ENCODE results near the gene ARHGEF17. TPM values are rescaled to one million over a fixed set of nuclear protein-coding genes. Genes with fewer than 3 reads are reported as not detected.

Gene ARHGEF17
- total RNA-seq, 2 experiments from 2014 or later: 0.05 TPM

DNA sequence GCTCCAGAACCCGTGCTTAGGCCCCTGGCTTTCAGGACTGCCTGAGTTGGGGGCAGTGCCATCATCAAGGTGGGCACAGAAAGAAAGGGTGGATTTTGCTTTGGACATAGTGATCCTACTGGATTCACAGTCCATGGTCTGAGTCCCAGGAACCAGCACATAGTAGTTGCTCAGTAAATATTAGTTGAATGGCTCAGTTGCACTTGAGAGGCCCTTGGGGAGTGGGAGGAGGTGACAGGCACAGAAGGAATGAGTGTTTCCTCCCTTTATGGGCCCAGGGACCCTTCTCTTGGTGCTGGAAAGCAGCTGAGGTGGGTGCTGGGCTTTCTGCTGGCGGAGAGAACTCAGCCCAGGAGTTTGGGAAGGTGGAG lies 16.6 kb downstream of the ARHGEF17 start:
- Mint-ChIP-seq H3K9me3 (no peaks in the 10 kb centered on the region), H3K36me3 (ENCODE audit: low read depth) (no peaks in the 10 kb centered on the region), H3K4me3 (no peak overlapping the region), H3K4me1 (no peaks in the 10 kb centered on the region), H3K27me3 (no peaks in the 10 kb centered on the region), H3K27ac (no peak overlapping the region)
- no peak for DNase-seq
- ChIA-PET POLR2A (no interaction called here), CTCF (interaction anchor here (1.4 to 2.6 kb wide), 2 partner anchors 11 to 26 kb away, joined by 5 to 17 read pairs; no protein-coding TSS in a partner anchor)

DNA sequence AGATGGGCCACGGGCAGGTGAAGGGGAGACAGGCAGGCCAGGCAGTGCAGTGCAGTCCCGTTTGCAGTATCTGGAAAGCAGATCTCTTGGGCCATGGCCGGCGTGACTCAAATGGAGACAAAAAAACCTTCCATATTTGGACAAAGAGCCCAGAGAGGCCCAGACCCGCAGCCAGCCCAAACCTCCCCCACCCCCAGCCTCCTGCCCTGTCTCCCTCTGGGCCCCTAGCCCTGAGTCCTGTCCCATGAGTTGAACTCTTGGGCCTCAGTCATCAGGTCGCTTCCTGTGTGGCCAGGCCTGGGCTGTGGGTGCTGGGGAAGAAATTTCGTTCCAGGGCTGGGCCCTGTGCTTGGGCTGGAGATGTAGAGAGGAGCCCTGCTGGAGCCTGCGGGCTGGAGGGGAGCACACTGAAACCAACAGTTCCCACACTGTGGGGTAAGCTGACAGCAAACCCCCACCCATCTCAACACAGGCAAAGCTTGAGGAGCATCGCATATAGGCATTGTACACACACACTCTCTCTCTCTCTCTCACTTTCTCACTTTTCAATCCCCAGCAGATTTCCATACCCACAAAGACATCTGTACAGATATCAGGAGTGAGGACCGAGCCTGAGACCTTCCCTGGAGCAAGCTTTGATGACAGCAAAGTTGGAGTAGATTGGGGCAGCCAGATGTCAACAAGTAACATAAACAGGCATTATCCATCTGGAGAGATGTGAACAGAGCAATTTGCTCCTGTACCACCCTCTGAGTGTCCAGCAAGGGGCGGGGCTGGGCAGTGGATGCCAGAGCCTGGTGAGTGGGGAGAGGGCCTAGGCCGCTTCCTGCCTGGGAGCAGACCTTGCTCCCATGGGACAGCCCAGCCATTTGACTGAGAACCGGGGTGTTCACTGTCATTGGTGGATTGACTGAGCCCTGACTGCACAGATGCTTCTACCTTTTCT lies 17.2 kb downstream of the ARHGEF17 start:
- POLR2A ChIA-PET: no interaction called here
- no peak overlapping the region for H3K4me3 Mint-ChIP-seq

GRCh38 chr11:73326929-73327811 lies 19.1 kb downstream of the ARHGEF17 start:
- Mint-ChIP-seq H3K9me3 (no peaks in the 10 kb centered on the region), H3K27me3 (no peaks in the 10 kb centered on the region), H3K36me3 (ENCODE audit: low read depth) (no peaks in the 10 kb centered on the region), H3K27ac (no peak overlapping the region), H3K4me3 (no peak overlapping the region), H3K4me1 (no peaks in the 10 kb centered on the region)
- DNase-seq: no peak
- POLR2A ChIA-PET: no interaction called here
- CTCF ChIA-PET: interaction anchor here (1.0 to 2.6 kb wide), 5 partner anchors 8 to 36 kb away, joined by 4 to 17 read pairs (median 4); no protein-coding TSS in a partner anchor

More for the DNA sequence above, 17.2 kb downstream of the ARHGEF17 start:
- Mint-ChIP-seq H3K27ac (no peak overlapping the region), H3K27me3 (no peaks in the 10 kb centered on the region), H3K9me3 (no peaks in the 10 kb centered on the region), H3K4me1 (no peaks in the 10 kb centered on the region), H3K36me3 (ENCODE audit: low read depth) (no peaks in the 10 kb centered on the region)
- CTCF ChIA-PET: interaction anchor here (0.7 to 2.6 kb wide), 3 partner anchors 10 to 26 kb away, joined by 3 to 17 read pairs (median 5); no protein-coding TSS in a partner anchor
- no peak for DNase-seq

DNA sequence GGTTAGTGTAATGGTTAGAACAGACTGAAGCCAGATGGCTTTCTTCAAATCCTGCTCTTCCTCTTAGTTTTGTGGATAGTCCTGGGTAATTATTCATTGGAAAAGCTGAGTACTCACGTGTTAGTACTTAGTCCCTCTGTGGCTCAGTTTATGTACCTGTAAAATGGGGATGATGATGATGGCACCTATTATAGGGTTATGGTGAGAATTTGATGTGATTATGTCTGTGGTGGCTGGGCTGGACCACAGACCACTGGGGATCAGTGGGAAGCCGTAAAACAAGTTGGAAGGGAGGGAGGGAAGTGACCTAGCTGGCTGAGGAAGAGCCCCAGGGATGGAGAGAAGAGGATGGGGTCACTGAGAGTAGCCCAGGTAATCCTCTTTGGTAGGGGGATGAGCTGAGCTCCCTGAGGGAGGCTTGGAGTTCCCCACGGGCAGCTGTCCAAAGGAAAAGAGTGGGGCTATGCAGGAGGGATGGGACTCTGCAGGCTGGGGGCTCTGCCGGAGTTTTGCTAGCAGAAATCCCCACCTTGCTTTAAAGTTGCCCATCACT lies 19.8 kb downstream of the ARHGEF17 start:
- POLR2A ChIA-PET: no interaction called here
- H3K9me3 Mint-ChIP-seq: no peaks in the 10 kb centered on the region
- CTCF ChIA-PET: interaction anchor here (0.9 to 2.1 kb wide), 4 partner anchors 7 to 27 kb away, joined by 4 to 9 read pairs (median 4); no protein-coding TSS in a partner anchor

GRCh38 chr11:73330569-73331093 lies 22.6 kb downstream of the ARHGEF17 start:
- Mint-ChIP-seq H3K4me1 (no peaks in the 10 kb centered on the region), H3K27me3 (no peaks in the 10 kb centered on the region), H3K4me3 (no peak overlapping the region), H3K27ac (no peak overlapping the region), H3K9me3 (no peaks in the 10 kb centered on the region), H3K36me3 (ENCODE audit: low read depth) (no peaks in the 10 kb centered on the region)
- ChIA-PET CTCF (interaction anchor here (1.0 to 1.5 kb wide), 2 partner anchors 21 to 23 kb away, joined by 3 to 4 read pairs; no protein-coding TSS in a partner anchor), POLR2A (no interaction called here)
- DNase-seq: no peak

More for the DNA sequence above, 19.8 kb downstream of the ARHGEF17 start:
- Mint-ChIP-seq H3K36me3 (ENCODE audit: low read depth) (no peaks in the 10 kb centered on the region), H3K27ac (no peak overlapping the region), H3K4me3 (no peak overlapping the region), H3K4me1 (no peaks in the 10 kb centered on the region), H3K27me3 (no peaks in the 10 kb centered on the region)
- no peak for DNase-seq

- Mint-ChIP-seq H3K9me3 (no peaks in the 10 kb centered on the region), H3K36me3 (ENCODE audit: low read depth) (no peaks in the 10 kb centered on the region), H3K4me1 (no peaks in the 10 kb centered on the region), H3K27ac (no peak overlapping the region), H3K27me3 (no peaks in the 10 kb centered on the region), H3K4me3 (no peak overlapping the region)
- POLR2A ChIA-PET: no interaction called here
- CTCF ChIA-PET: interaction anchor here (1.2 kb wide), 1 partner anchor 24 kb away, joined by 4 read pairs; no protein-coding TSS in a partner anchor
- no peak for DNase-seq
These were observed 23.3 kb downstream of the ARHGEF17 start for GRCh38 chr11:73331138-73331916.

DNA sequence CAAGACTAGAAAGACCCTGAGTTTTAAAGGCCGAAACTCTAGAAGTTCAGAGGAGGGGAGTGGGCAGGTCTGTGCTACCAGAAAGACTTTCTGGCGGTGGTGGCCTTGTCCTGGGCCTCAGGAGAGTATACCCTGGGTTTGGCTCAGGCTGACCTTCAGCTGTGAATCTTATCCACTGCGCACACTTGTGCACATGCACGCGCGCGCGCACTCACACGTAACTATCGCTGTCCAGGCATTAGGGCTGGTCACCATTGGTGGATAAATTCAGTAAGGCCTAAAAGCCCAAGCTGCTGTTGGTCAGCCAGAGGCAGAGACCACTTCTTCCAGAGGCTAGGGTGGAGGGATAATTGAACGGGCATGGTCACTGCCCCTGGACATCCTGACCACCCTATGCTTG lies 25.1 kb downstream of the ARHGEF17 start:
- Mint-ChIP-seq H3K36me3 (ENCODE audit: low read depth) (no peaks in the 10 kb centered on the region), H3K4me1 (no peaks in the 10 kb centered on the region), H3K27me3 (peaks cover 7% of the 10 kb centered on the region), H3K9me3 (no peaks in the 10 kb centered on the region), H3K4me3 (no peak overlapping the region), H3K27ac (no peak overlapping the region)
- CTCF ChIA-PET: interaction anchor here (6.2 kb wide), 1 partner anchor 26 kb away, joined by 79 read pairs; the partner anchor contains the start of gene ARHGEF17
- DNase-seq: no peak
- POLR2A ChIA-PET: no interaction called here

GRCh38 chr11:73333640-73334383 lies 25.7 kb downstream of the ARHGEF17 start:
- H3K27ac Mint-ChIP-seq: no peak overlapping the region
- H3K4me3 Mint-ChIP-seq: no peak overlapping the region
- H3K4me1 Mint-ChIP-seq: no peaks in the 10 kb centered on the region
- no peak for DNase-seq
- no peaks in the 10 kb centered on the region for H3K9me3 Mint-ChIP-seq
- ChIA-PET POLR2A (no interaction called here), CTCF (interaction anchor here (2.5 to 6.2 kb wide), 2 partner anchors 12 to 27 kb away, joined by 9 to 79 read pairs; partner anchors contain the start of gene ARHGEF17)
- peaks cover 7% of the 10 kb centered on the region for H3K27me3 Mint-ChIP-seq
- H3K36me3 Mint-ChIP-seq (ENCODE audit: low read depth): no peaks in the 10 kb centered on the region

GRCh38 chr11:73334384-73335203 lies 26.5 kb downstream of the ARHGEF17 start:
- no peak overlapping the region for H3K4me3 Mint-ChIP-seq
- ChIA-PET CTCF (interaction anchor here (0.7 to 6.2 kb wide), 22 partner anchors 7 to 410 kb away, joined by 3 to 79 read pairs (median 4); partner anchors contain the start of gene ARHGEF17), POLR2A (interaction anchor here (0.6 to 1.1 kb wide), 2 partner anchors 28 to 279 kb away, joined by 3 to 5 read pairs; no protein-coding TSS in a partner anchor)
- no peak overlapping the region for H3K27ac Mint-ChIP-seq
- no peaks in the 10 kb centered on the region for H3K4me1 Mint-ChIP-seq
- DNase-seq: no peak
- H3K9me3 Mint-ChIP-seq: no peaks in the 10 kb centered on the region
- no peaks in the 10 kb centered on the region for H3K36me3 Mint-ChIP-seq (ENCODE audit: low read depth)
- peaks cover 7% of the 10 kb centered on the region for H3K27me3 Mint-ChIP-seq

DNA sequence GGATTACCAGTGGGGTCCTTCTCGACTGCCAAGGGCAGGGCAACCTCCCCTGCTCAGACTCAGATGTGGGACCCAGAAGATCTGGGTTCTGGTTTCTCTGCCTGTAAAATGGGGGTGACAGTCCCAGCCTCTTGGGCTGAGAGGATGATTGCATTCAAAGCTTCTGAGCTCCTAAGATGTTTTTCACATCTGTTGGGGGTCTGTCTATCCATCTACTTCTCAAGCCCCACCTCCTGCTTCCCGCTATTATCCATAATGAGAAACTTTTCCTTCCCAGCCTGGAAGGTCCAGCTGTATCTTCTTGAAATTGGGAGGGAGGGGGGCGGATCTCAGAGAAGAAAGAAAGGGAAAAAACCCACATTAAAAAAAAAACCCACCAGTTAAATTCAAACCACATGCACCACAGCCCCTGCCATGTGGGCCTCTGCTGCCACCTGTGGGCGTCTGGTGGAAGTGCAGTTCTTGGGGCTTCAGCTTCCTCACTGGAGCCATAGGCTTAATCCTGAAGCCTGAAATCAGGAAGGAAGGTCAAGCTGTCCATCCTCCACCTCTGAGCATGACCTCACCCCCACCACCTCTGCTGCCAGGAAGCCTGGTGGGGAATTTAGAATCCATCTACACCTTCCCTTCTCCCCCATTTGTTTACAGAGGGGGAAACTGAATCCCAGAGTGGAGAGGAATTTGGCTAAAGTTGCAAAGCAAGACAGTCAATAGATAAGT lies 27.3 kb downstream of the ARHGEF17 start:
- DNase-seq: peak; percentile 75
- CTCF ChIA-PET: interaction anchor here (0.7 to 6.2 kb wide), 26 partner anchors 8 to 411 kb away, joined by 3 to 79 read pairs (median 4); partner anchors contain the start of gene ARHGEF17
- Mint-ChIP-seq H3K36me3 (ENCODE audit: low read depth) (no peaks in the 10 kb centered on the region), H3K27ac (no peak overlapping the region), H3K27me3 (peaks cover 7% of the 10 kb centered on the region), H3K4me1 (no peaks in the 10 kb centered on the region), H3K9me3 (no peaks in the 10 kb centered on the region), H3K4me3 (no peak overlapping the region)
- POLR2A ChIA-PET: interaction anchor here (0.6 to 1.1 kb wide), 2 partner anchors 28 to 278 kb away, joined by 3 to 5 read pairs; no protein-coding TSS in a partner anchor

All from activated CD4-positive, alpha-beta memory T cell treated with anti-CD3 and anti-CD28 coated beads, Interleukin-2, amount 10 ng/mL, durations not matched to agents 7 days and 5 days (primary cell).